ENCODE results near the gene GPR42.

GRCh38 chr19:35377656-35378055 lies 6.8 kb downstream of the GPR42 start:
- TF ChIP-seq ZBTB33 (IDR thresholded peaks at IDR 0.05; ENCODE audit: extremely low read depth, insufficient replicate concordance, low read length) (no peak), CTCF (IDR thresholded peaks at IDR 0.05 in 2 of 3, conservative IDR thresholded peaks at IDR 0.05 in 1 of 3; ENCODE audit: borderline replicate concordance in 1 of 3, insufficient read depth in 1 of 3, low read depth in 2 of 3, low read length in 2 of 3) (no peak), POLR2A (IDR thresholded peaks at IDR 0.05; ENCODE audit: borderline replicate concordance, extremely low read depth, insufficient read depth, insufficient read length) (no peak), SIN3A (IDR thresholded peaks at IDR 0.05; ENCODE audit: low read depth) (no peak), JUND (IDR thresholded peaks at IDR 0.05) (no peak), RAD21 (IDR thresholded peaks at IDR 0.05; ENCODE audit: low read depth) (no peak), SP1 (IDR thresholded peaks at IDR 0.05; ENCODE audit: low read depth) (no peak), POLR2AphosphoS5 (IDR thresholded peaks at IDR 0.05; ENCODE audit: low read depth, low read length) (no peak), EZH2 (IDR thresholded peaks at IDR 0.05) (no peak), YY1 (IDR thresholded peaks at IDR 0.05; ENCODE audit: extremely low read depth, insufficient replicate concordance, low read depth, low read length) (no peak), ZNF274 (IDR thresholded peaks at IDR 0.05; ENCODE audit: low read depth, low read length) (no peak), CBX3 (IDR thresholded peaks at IDR 0.05; ENCODE audit: low read depth) (no peak), MAX (IDR thresholded peaks at IDR 0.05) (no peak)
